Hepatocyte (in vitro differentiated cells): Measurements from ENCODE around the gene TMEM235.

Experiments used
- CTCF ChIP-seq: fragments of 200-600 bp; sonication (generic); IDR thresholded peaks from 2 replicates; pipeline ENCODE4 v1.5.1; 2016; ENCODE audit warnings: antibody characterized with exemption, mild to moderate bottlenecking; ENCODE audit not compliant: poor library complexity
- EZH2 ChIP-seq: fragments of 200-600 bp; sonication (generic); IDR thresholded peaks from 2 replicates; pipeline ENCODE4 v1.6.1; 2016; ENCODE audit warnings: antibody characterized with exemption, mild to moderate bottlenecking, borderline replicate concordance
- EZH2phosphoT487 ChIP-seq: fragments of 200-600 bp; sonication (generic); IDR thresholded peaks from one replicate; pipeline ENCODE4 v1.6.1; 2018; ENCODE audit warnings: antibody characterized with exemption, mild to moderate bottlenecking, low read depth, moderate library complexity; ENCODE audit not compliant: unreplicated experiment, severe bottlenecking

DNA sequence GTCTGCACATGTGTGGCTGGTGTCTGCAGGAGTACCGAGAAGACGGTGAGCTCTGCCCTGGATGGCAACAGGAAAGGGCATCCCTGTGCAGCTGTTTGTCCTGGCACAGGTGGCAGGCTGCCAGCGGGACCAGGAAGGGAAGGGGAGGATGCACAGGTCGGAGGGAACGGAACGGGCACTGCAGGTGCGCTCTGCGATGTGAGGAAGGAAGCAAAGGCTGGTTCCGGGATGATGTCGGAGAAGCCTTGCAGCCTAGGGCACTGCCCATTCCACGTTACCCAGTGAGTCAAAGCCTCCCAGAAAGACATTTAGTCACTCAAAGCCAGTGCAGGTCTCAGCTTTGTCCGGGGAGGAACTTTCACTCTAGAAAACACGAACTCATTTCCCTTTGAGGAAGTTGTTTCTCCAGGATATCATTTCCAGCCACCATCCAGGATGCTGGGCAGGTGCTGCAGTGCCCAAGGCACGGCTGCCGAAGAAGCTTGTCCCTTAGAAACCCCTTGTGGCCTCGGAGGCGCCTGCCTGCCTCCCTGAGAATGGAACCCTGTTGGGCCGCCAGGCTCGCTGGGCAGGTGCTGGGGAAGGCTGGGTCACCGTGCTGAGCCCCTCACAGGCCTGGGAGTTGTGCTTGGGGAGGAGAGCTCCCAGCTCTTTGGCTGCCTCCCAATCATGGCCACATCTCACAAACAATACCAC lies 4.5 kb upstream of the TMEM235 start:
- no peak for TF ChIP-seq CTCF
- no peak for TF ChIP-seq EZH2
- no peak for TF ChIP-seq EZH2phosphoT487
